Inferior parietal cortex (tissue), 1 donor: ENCODE results near the gene SLC35A3.
A peak's percentile ranks its signal among the peaks of the same experiment; 100 is the strongest.
"Not testable (repeated sequence)": the region's sequence is repeated elsewhere in the genome, so short reads cannot be mapped to it uniquely, and the experiment has no call there.

Experiments used
- DNase-seq: peaks from one replicate; pipeline ENCODE4 v3.0.0-alpha.2; 2016; ENCODE audit errors: extremely low spot score

Gene SLC35A3

GRCh38 chr1:99972066-99972465 lies 2.3 kb downstream of the SLC35A3 start:
- not testable (repeated sequence) for DNase-seq

GRCh38 chr1:99975529-99975928 lies 5.7 kb downstream of the SLC35A3 start:
- DNase-seq, result no peak

GRCh38 chr1:99977326-99977725 lies 7.5 kb downstream of the SLC35A3 start:
- DNase-seq, result not testable (repeated sequence)

- DNase-seq, result no peak
Observed at GRCh38 chr1:99978218-99978617, 8.4 kb downstream of the SLC35A3 start.

- no peak for DNase-seq
Observed at GRCh38 chr1:99979091-99979490, 9.3 kb downstream of the SLC35A3 start.

- DNase-seq, result no peak
Observed at GRCh38 chr1:99980928-99981327, 11.1 kb downstream of the SLC35A3 start.

- no peak for DNase-seq
Observed at GRCh38 chr1:99986656-99987225, 16.9 kb downstream of the SLC35A3 start.

- DNase-seq, result no peak
Observed at GRCh38 chr1:99988210-99988765, 18.5 kb downstream of the SLC35A3 start.

- DNase-seq, result no peak
Observed at GRCh38 chr1:99992044-99992722, 22.4 kb downstream of the SLC35A3 start.

- no peak for DNase-seq
Observed at GRCh38 chr1:99992760-99993467, 23.1 kb downstream of the SLC35A3 start.

- DNase-seq, result no peak
Observed at GRCh38 chr1:99993468-99993845, 23.7 kb downstream of the SLC35A3 start.

- DNase-seq, result no peak
Observed at GRCh38 chr1:99994496-99994895, 24.7 kb downstream of the SLC35A3 start.

- DNase-seq, result no peak
Observed at GRCh38 chr1:99996951-99997350, 27.2 kb downstream of the SLC35A3 start.

- DNase-seq, result no peak
Observed at GRCh38 chr1:100001462-100001861, 31.7 kb downstream of the SLC35A3 start.

- DNase-seq, result no peak
Observed at GRCh38 chr1:100005424-100005823, 35.6 kb downstream of the SLC35A3 start.

- DNase-seq, result no peak
Observed at GRCh38 chr1:100006688-100007087, 36.9 kb downstream of the SLC35A3 start.

- no peak for DNase-seq
Observed at GRCh38 chr1:100009458-100009857, 39.7 kb downstream of the SLC35A3 start.

GRCh38 chr1:100010804-100011203 lies 41.0 kb downstream of the SLC35A3 start:
- no peak for DNase-seq

GRCh38 chr1:100019220-100019619 lies 49.4 kb downstream of the SLC35A3 start:
- no peak for DNase-seq

- DNase-seq, result no peak
Observed at GRCh38 chr1:100023482-100023881, 53.7 kb downstream of the SLC35A3 start.

GRCh38 chr1:100027212-100027611 lies 57.4 kb downstream of the SLC35A3 start:
- no peak for DNase-seq

GRCh38 chr1:100028765-100029164 lies 59.0 kb downstream of the SLC35A3 start:
- no peak for DNase-seq

GRCh38 chr1:100034470-100034869 lies 64.7 kb downstream of the SLC35A3 start:
- peak; percentile 21 for DNase-seq
